GM19467 (cell line): ENCODE measurements around the gene PCBP3.

Experiments used
- ATAC-seq: cut with Tn5 transposase; IDR thresholded peaks from one replicate; pipeline ENCODE4 v1.9.1; 2021; ENCODE audit warnings: mild to moderate bottlenecking, moderate library complexity; ENCODE audit not compliant: unreplicated experiment

The PCBP3 gene

DNA sequence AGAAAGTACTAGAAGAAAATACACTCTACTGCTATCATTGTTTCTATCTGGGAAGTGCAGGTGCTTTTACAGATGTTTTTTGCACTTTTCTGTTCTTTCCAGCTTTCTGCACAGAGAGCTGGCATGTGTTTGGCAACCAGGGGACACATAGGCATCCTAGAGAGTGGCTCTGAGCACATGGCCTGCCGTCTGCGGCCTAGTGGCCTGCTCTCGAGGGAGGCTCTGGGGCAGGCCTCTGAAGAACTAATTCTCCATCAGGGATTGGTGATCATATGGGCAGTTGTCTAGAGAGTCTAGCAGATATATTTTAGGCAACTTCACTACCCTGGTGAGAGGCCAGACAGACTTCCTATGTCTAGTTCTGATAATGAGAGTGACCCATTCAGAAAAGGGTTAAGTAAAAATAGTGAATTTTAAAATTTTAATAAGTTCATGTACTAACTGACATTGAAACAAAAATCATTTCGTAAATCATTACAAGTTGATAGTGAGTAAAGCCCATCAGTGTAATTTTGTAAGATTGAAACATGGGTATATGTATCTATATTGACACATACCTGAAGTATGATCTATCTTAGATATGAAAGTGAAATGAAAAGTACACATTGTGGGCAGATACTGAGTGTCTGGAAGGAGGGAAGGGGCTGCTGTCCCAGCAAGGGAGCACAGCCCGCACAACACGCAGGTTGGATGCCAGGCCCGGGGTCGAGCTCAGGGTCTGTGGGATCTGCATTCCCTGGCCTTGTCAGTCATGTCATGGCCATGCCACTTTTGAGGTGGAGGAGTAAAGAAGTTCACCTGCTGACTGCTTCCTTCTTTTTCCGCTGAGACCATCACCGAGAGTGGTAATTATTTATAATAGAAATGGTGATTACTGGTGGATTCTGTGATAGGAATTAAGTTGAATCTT is 79.8 kb downstream of the PCBP3 start:
- no peak for ATAC-seq

DNA sequence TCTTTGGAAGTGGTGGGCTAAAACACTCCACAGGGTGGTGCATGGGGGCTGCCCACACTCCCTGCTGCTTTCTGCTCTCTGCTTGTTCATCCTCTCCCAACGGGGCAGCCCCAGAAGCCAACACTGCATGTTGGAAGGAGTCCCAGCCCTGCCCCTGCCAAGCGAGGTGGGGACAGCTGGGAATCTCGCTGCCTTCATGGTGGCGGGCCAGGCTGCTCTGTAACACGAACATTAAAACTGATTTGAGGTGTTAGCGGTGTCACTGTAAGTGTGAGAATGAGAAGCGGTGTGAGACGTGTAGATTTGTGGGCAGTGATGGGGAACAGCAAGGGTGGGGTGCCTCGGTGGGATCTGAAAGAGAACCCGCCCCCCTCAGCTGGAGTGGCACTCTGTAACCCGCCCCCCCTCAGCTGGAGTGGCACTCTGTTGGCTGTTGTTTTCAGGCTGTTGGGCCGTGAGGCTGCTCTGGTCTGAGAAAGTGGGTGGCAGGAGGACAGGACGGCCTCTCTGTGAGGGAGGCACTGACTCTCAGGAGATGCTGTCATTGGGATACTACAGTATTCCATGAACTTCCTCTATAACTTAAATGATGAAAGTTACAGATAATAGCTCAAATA is 80.9 kb downstream of the PCBP3 start:
- no peak for ATAC-seq

DNA sequence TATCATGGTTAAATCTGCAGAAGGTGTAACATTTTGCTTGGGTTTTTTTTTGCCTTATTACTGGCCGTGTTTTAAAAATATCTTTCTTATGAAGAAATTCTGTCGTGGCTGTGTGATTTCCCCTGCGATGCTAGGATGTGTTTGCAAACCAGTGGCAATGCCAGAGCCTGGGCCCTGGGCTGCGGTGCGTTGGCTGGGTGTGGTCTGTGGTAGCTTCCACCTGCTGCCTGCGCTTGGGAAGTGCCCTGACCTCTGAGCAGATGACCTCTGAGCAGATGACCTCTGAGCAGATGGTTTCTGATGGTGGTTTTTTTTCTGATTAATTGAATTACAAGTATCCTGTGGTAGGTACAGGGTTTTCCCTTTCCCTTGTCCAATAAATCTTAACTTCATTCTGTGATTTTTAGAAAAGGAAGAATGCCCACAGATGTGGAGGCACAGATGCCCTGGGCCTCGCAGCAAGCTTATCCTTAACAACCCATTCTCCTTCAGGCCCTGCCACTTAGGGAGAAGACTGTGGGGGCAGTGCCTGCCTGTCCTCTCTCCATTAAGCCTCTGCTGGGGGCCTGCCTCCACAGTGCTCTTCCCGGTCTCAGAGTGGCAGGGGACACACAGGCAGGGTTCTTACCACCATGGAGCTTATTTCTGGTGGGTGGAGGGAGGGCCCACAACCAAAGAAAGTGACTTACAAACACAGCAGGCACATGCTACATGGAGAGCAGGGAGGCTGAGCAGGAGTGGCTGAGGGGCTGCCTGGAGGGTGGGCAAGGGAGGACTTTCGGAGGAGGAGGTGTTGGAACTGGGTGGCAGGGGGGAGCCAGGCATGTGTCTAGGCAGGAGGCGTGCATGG is 81.7 kb downstream of the PCBP3 start:
- no peak for ATAC-seq

GRCh38 chr21:45725844-45726200 is 82.3 kb downstream of the PCBP3 start:
- ATAC-seq = no peak

GRCh38 chr21:45726438-45726837 is 82.9 kb downstream of the PCBP3 start:
- ATAC-seq = no peak

- no peak for ATAC-seq
These were observed 83.9 kb downstream of the PCBP3 start for GRCh38 chr21:45727390-45727789.

GRCh38 chr21:45735259-45736000 is 91.9 kb downstream of the PCBP3 start:
- ATAC-seq = no peak

DNA sequence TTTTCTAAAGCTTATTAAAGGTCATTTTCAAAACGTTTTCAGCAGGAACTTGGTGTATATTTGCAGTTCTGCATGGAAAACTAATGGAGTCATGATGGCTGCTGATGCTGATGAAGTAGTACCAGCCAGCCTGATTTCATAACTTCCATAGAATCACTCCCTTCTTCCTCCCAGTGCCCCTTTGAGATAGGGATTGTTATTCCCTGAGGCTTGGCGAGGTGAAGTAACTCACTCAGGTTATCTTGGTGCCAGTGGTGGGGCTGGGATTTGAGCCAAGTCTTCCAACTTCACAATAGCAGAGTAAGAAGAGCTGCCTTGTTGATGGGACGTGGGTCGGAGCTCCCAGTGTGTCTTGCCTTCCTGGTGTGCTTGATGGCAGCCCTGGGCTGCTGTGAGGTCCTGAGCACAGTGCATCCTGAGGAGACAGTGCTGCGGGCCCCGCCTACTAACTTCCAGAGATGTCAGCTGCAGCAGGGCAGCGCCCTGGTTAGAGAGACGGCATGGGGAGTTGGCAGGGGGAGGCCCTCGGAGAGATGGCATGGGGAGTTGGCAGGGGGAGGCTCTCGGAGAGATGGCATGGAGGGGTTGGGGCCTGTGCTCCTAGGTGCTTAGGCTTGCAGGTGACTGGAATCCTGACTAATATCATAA is 92.6 kb downstream of the PCBP3 start:
- no peak for ATAC-seq

DNA sequence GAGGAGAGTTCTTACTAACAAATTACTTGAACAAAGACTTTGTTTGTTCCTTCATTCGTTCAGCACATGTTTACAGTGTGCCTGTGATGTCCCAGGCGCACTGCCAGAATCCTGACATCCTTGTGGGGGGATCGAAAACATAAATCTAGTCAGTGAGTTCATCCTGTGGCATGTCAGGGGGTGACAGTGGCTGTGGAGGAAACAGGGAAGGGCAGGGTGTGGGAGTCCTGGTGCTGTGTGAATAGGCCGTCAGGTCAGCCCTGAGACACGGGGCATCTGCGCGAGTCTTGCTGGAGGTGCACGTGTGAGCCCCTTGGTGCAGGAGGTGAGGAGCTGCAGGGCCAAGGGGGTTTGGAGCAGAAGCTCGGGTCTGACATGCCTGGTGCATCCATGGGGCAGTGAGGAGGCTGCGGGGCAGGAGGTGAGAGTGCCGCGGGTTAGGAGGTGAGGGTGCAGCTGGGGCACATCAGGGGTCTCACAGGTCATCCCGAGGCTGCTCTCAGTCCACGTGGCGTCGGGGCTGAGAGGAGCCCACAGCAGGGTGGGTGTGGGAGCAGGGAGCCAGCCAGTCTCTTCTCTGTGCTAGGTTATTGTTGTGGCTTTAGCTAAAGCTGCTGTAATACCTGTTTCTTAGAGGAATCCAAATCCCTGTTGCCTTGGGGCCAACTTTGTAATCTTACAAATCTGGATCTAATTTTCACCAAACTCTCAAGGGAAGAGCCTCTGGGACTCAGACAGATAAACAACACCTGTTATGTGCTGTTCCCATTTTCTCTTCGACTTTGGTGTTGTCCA is 93.4 kb downstream of the PCBP3 start:
- no peak for ATAC-seq

DNA sequence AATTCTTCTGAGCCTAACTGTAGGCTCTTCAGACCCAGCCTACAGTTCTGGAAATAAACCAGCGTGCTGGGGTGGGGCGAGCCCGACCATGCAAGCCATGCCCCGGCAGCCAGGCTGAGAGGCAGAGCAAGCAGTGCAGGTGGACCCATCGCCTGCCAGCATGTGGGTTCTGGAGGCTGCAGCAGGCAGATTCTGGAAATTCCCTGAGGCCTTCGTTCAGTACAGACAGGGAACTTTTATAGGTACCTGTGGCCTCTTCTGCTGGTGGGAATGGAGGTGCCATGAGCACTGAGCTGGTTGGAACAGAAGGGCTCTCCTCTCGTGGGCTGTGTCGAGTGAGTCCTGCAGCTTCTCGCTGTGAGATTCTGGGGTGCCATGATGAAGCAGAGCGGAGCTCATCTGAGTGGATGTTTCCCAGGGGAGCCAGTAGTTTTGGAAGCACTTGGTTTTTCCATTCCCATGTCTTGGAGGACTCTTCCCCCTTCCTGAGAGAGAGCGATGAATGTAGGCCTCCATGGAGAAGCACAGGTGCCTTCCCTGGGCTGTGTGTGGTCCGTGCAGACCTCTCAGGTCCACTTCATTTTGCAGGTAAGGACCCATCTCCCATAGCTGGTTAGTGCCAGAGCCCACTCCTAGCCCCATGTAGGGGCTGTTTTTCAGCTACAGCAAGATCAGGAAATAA is 94.1 kb downstream of the PCBP3 start:
- ATAC-seq = no peak

DNA sequence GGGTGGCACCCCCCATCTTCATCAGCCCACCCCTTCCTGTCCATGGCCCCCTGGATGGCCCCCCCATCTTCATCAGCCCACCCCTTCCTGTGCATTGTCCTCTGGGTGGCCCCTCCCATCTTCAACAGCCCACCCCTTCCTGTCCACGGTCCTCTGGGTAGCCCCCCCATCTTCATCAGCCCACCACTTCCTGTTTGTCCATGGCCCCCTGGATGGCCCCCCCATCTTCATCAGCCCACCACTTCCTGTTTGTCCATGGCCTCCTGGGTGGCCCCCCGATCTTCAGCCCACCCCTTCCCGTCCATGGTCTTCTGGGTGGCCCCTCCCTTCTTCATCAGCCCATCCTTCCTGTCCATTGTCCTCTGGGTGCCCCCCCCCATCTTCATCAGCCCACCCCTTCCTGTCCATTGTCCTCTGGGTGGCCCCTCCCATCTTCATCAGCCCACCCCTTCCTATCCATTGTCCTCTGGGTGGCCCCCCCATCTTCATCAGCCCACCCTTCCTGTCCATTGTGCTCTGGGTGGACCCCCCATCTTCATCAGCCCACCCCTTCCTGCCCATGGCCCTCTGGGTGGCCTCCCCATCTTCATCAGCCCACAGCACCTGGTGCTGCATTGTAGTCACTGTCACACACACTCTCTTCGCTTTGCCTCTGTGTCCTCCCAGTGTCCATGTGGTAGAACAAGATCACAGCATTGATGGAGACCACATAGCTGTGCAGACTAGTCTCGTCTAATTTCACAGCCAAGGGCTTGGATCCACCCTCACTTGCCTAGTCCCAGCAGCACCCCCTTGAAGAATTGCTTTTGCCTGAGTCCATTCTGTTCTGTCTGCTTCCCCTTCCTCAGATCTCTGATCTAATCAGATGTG is 95.9 kb downstream of the PCBP3 start:
- ATAC-seq = no peak

GRCh38 chr21:45740088-45740440 is 96.5 kb downstream of the PCBP3 start:
- no peak for ATAC-seq

GRCh38 chr21:45740491-45741357 is 97.2 kb downstream of the PCBP3 start:
- ATAC-seq = no peak

- ATAC-seq = no peak
These were observed 98.2 kb downstream of the PCBP3 start for GRCh38 chr21:45741691-45742090.

DNA sequence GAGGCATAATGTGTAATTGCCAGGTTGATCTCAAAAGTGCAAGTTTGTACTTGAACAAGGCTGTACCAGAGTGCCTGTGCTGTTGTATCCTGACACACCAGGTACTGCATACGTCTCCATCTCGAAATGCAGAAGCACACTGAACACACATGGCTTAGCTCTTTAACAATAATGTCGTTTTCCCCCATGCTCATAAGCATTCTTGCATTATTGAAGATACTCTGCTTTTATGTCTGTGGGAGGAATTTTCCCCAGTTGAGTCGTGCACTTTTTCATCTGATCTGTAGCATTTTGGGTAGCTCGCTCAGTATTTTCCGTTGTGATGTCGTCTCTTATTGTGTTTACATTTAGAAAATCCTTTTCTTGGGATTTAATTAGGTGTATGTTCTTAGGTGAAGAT is 98.7 kb downstream of the PCBP3 start:
- ATAC-seq = no peak

DNA sequence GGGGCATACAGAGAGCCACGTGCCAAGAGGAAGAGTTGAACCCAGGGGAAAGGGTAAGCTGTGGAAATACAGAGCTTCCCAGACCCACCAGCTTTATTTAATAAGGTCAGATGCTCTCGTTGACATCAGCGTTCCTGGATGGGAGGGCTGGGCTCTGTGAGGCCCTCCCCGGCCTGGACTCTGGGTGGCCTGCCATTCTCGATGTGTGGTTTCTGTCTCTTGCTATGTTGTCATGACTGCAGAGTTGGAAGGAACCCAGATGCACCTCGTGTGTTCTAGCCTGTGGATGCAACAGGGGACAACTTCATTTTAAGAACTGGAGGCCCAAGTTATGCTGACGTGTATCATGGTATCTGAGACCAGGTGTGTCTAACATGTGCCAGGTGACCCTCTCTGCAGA is 101.7 kb downstream of the PCBP3 start:
- ATAC-seq = no peak

DNA sequence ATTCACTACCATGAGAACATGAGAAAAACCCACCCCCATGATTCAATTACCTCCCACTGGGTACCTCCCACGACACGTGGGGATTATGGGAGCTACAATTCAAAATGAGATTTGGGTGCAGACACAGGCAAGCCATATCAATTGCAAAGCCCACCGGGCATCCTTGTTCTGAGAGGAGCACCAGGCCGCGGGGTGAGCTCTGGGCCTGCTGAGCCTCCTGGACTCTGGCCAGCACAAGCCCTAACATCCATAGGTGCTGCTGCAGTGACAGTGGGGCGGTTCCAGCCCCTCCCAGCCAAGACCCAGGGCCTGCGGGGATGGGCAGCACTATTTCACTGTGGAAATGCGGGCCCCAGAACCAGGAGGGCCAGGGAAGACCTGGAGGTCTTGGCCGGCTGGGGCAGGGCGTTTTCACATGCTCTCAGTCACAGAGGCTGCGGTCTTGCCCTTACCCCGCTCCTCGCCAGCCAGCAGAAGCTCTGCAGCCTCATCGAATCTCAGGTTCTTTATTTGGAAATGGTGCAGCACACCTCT is 103.8 kb downstream of the PCBP3 start:
- ATAC-seq = no peak
